Hepatocyte (in vitro differentiated cells): ENCODE measurements around the gene ARHGAP45.

Source experiments
- EZH2phosphoT487 ChIP-seq: fragments of 200-600 bp; sonication (generic); IDR thresholded peaks from one replicate; pipeline ENCODE4 v1.6.1; 2018; ENCODE audit warnings: antibody characterized with exemption, mild to moderate bottlenecking, low read depth, moderate library complexity; ENCODE audit not compliant: unreplicated experiment, severe bottlenecking
- TF ChIP-seq, protein P1 (sequence below): fragments of 200-600 bp; sonication (generic); IDR thresholded peaks from 2 replicates; pipeline ENCODE4 v1.5.1; 2016; ENCODE audit warnings: antibody characterized with exemption, mild to moderate bottlenecking; ENCODE audit not compliant: poor library complexity

DNA sequence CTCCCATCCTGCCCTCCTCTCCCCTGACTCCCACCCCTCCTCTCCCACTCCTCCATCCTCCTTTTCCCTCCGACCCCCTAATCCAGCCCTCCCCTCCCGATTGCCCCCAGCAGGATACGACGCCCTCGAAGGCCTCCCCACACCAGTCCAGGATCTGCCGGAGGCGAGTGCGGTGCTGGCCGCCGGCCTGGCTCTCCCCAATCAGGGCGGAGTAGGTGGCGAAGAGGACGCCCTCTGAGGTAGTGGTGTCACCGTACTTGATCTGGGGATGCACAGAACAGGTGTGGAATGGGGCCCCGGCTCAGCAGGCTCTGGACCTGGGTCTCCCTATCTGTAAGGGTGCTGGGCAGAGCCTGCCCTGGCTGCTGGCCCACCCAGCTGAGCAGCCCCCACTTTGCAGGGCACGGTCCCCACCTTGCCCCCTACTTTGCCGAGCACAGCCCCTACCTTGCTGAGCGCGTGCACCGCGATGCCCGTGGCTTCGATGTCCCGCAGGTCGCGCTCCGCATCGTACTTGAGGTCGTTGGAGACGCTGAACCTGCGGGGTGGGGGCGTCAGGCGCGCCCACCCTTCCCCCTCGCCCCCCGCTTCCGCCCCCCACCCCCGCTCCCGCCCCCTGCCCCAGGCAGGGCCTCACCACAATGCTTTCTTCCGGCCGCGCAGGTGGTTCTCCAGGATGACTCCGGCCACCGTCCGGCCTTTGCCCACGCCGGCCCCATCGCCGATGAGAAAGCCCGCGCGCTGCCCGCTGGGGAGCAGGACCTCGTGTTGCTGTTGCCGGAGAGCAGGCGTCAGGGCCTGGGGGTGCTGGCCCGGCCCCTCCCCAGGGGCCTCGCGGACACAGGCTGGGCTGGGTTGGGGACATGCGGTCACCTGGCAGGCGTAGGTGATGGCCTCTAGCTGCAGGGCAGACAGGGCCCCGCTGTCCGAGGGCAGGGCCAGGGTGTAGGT, 55.3 kb downstream of the ARHGAP45 start:
- TF ChIP-seq, protein P1, sequence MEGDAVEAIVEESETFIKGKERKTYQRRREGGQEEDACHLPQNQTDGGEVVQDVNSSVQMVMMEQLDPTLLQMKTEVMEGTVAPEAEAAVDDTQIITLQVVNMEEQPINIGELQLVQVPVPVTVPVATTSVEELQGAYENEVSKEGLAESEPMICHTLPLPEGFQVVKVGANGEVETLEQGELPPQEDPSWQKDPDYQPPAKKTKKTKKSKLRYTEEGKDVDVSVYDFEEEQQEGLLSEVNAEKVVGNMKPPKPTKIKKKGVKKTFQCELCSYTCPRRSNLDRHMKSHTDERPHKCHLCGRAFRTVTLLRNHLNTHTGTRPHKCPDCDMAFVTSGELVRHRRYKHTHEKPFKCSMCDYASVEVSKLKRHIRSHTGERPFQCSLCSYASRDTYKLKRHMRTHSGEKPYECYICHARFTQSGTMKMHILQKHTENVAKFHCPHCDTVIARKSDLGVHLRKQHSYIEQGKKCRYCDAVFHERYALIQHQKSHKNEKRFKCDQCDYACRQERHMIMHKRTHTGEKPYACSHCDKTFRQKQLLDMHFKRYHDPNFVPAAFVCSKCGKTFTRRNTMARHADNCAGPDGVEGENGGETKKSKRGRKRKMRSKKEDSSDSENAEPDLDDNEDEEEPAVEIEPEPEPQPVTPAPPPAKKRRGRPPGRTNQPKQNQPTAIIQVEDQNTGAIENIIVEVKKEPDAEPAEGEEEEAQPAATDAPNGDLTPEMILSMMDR: no peak
- no peak for TF ChIP-seq EZH2phosphoT487
